Ascending aorta (tissue), 2 donors: Measurements from ENCODE around the gene SNCAIP. TPM values are rescaled to one million over a fixed set of nuclear protein-coding genes. Genes with fewer than 3 reads are reported as not detected.

Source experiments
- DNase-seq, 2 donors: peaks; one replicate each; pipeline ENCODE4 v3.0.0-alpha.2; 2019; ENCODE audit warnings: low spot score in 2 of 2
- H3K27ac ChIP-seq, 2 donors: fragments of 200-600 bp; sonication (generic); one replicate each; pipeline ENCODE4 v1.5.1; 2016 to 2017; ENCODE audit warnings: mild to moderate bottlenecking in 1 of 2
- H3K27me3 ChIP-seq: fragments of 200-600 bp; sonication (generic); one replicate; pipeline ENCODE4 v1.5.1; 2017
- H3K36me3 ChIP-seq, 2 donors: fragments of 200-600 bp; sonication (generic); one replicate each; pipeline ENCODE4 v1.5.1; 2016
- H3K4me1 ChIP-seq, 2 donors: fragments of 200-600 bp; sonication (generic); one replicate each; pipeline ENCODE4 v1.5.1; 2016 to 2017; ENCODE audit warnings: mild to moderate bottlenecking in 1 of 2
- H3K4me3 ChIP-seq, 2 donors: fragments of 200-600 bp; sonication (generic); one replicate each; pipeline ENCODE4 v1.5.1; 2016 to 2017; ENCODE audit warnings: mild to moderate bottlenecking in 1 of 2
- H3K9me3 ChIP-seq, 2 donors: fragments of 200-600 bp; sonication (generic); one replicate each; pipeline ENCODE4 v1.5.1; 2016
- intact Hi-C: fragments of 100-400 bp; cut with DNase I; formaldehyde crosslinking; loops from one replicate; pipeline ENCODE4 v1.15.1; 2023
- total RNA-seq: library from RNA; depleted of rRNA; stranded (reverse); fragments of >200 nt; gene quantifications from one replicate; pipeline ENCODE4 v1.1.0, GENCODE V29; 2016
- TF ChIP-seq, protein P1 (sequence below), 3 experiments: fragments of 200-600 bp in 2 of 3; fragments of 450-650 bp in 1 of 3; sonication (generic) in 2 of 3; IDR thresholded peaks; one replicate each; pipeline ENCODE4 v1.5.1; 2016 to 2019; ENCODE audit warnings: antibody characterized with exemption in 3 of 3, mild to moderate bottlenecking in 1 of 3, moderate library complexity in 1 of 3

SNCAIP gene
- total RNA-seq, 1 donor from 2014 or later = 2.9 TPM

DNA sequence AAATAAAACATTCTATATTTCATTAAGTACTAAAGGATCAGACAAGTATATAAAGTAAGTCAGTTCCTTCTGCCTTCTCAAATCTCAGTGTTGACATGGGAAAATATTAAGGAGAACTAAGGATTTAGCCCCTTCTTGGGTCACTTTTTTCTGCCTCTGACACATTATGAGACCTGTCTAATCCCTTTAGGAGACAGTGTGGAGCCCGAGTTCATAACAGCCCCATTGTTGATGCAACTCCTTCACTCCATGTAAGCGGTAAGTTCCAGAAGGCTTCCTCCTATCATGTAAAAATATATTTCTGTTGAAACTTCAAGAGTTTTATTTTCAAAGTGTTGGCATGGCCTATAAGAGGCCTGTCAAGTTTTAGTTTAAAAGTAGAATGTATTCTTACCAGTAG, 152.2 kb downstream of the SNCAIP start:
- intact Hi-C loops = no loop called here
- no peaks in the 10 kb centered on the region for H3K9me3 ChIP-seq

DNA sequence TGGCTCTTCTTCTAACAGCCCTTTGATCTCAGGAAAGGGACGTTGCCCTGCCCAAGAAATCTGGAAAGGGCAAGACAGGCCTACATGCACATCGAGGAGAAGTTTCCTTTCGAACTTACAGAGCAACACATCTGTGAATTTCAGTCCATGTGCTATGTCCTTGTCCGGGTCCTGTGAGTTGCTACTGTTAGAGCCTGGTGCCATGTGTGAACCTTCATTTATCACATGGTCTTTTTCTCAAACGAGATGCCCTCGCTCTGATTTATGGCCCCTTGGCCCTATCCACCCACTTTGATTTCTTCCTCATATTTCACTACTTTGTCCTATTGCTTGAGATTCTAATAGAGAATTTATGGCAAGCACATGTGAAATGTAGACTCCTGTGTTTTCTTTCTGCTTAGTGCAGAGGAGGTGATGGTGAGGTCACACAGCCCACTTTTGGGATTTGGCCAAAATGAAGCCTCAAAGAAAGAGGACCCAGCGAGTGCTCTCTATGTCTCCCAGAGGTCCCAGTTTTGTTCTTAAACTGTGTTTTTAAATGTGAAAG, 153.1 kb downstream of the SNCAIP start:
- Histone ChIP-seq H3K36me3 (no peaks in the 10 kb centered on the region), H3K27ac (no peak overlapping the region), H3K9me3 (no peaks in the 10 kb centered on the region), H3K27me3 (no peaks in the 10 kb centered on the region), H3K4me3 (no peak overlapping the region), H3K4me1 (no peaks in the 10 kb centered on the region)
- DNase-seq = no peak
- intact Hi-C loops = no loop called here
- TF ChIP-seq, protein P1, sequence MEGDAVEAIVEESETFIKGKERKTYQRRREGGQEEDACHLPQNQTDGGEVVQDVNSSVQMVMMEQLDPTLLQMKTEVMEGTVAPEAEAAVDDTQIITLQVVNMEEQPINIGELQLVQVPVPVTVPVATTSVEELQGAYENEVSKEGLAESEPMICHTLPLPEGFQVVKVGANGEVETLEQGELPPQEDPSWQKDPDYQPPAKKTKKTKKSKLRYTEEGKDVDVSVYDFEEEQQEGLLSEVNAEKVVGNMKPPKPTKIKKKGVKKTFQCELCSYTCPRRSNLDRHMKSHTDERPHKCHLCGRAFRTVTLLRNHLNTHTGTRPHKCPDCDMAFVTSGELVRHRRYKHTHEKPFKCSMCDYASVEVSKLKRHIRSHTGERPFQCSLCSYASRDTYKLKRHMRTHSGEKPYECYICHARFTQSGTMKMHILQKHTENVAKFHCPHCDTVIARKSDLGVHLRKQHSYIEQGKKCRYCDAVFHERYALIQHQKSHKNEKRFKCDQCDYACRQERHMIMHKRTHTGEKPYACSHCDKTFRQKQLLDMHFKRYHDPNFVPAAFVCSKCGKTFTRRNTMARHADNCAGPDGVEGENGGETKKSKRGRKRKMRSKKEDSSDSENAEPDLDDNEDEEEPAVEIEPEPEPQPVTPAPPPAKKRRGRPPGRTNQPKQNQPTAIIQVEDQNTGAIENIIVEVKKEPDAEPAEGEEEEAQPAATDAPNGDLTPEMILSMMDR (IDR thresholded peaks at IDR 0.05) = no peak

More for the DNA sequence above, 152.2 kb downstream of the SNCAIP start:
- no peak for DNase-seq
- no peaks in the 10 kb centered on the region for H3K4me1 ChIP-seq
- no peaks in the 10 kb centered on the region for H3K36me3 ChIP-seq
- TF ChIP-seq, protein P1 (IDR thresholded peaks at IDR 0.05) = no peak
- no peak overlapping the region for H3K27ac ChIP-seq
- no peak overlapping the region for H3K4me3 ChIP-seq
- no peaks in the 10 kb centered on the region for H3K27me3 ChIP-seq

DNA sequence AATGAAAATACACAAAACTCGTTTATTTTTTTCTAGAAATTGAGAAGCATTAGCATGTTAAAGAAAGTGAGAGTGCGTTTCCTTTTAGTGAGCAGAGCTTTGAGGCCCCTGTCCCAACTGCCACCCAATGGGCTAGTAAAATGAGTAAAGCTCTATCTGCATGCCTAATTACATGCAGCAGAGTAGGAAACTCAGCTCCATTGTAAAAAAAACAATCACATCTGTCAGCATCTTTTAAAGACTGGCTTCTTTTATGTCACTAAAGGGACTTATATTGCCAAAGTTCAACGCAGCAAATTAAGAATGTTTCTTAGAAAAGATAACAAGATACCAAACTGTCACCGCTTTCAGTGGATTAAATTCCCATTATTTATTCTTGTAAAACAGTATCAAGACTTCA, 154.0 kb downstream of the SNCAIP start:
- Histone ChIP-seq H3K27ac (no peak overlapping the region), H3K9me3 (no peaks in the 10 kb centered on the region), H3K36me3 (no peaks in the 10 kb centered on the region), H3K4me3 (no peak overlapping the region), H3K27me3 (no peaks in the 10 kb centered on the region), H3K4me1 (no peaks in the 10 kb centered on the region)
- intact Hi-C loops = no loop called here
- TF ChIP-seq, protein P1 (IDR thresholded peaks at IDR 0.05) = no peak
- no peak for DNase-seq

DNA sequence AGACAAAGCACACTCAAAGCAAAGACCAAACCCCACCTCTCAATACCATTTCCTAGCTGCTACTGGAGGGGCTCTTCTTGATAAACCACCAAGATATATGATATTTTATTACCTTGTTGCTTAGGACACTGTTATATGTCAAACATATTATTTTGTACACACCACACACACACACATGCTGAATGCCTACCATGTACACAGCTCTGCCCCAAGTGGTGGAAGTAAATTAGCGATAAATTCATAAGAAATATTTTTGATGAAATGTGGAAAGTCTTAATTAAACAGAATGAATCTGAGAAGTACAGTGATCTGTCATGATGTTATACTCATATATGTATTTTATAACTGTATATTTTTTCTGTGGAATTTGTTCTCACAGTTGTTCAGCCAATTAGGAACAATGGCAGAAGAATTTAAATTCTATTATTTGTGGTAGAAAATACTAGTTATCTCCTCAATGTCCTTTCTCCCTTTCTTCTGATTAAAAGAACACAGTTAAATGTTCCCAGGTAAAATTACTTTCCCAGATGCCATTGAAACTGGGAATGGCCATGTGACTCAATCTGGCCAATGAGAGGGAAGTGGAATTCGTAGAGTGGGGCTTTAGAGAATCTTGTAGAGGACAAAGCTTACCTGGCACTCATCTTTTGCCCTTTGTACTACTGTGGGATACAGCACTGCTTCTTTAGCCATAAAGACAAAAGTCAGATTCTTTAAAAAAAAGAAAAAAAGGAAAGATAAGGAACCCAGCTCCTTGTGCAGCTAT, 156.5 kb downstream of the SNCAIP start:
- intact Hi-C loops = no loop called here
- TF ChIP-seq, protein P1 (IDR thresholded peaks at IDR 0.05) = no peak
- no peak for DNase-seq

DNA sequence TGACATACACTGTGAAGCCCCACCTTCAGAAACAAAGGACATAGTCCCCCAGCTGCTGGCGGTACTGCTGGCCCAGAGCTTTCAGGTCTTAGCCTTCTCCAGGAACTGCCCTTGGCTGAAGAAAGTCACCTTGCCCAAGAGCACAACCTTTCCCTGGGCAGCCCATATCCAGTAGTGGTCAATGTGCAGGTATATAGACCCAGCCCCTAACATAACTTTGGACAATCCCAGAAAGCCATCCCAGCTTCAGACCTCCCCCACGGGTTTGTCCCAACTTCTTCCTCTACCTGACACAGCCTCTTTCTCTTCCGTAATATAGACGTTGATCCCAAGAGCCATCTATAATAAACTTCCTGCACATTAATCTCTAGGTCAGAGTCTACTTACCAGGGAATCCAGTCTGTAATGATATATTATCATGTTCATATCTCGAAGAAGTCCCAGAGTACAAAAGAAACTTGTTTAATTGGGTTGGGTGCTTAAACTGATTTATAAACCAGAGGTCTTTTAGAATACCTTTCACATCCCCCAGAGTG, 157.4 kb downstream of the SNCAIP start:
- intact Hi-C loops = no loop called here
- DNase-seq = no peak
- Histone ChIP-seq H3K4me1 (no peaks in the 10 kb centered on the region), H3K27ac (no peak overlapping the region), H3K4me3 (no peak overlapping the region), H3K36me3 (no peaks in the 10 kb centered on the region), H3K27me3 (no peaks in the 10 kb centered on the region), H3K9me3 (no peaks in the 10 kb centered on the region)
- TF ChIP-seq, protein P1 (IDR thresholded peaks at IDR 0.05) = no peak

More for the DNA sequence above, 156.5 kb downstream of the SNCAIP start:
- no peaks in the 10 kb centered on the region for H3K36me3 ChIP-seq
- no peaks in the 10 kb centered on the region for H3K27me3 ChIP-seq
- H3K4me3 ChIP-seq = no peak overlapping the region
- H3K9me3 ChIP-seq = no peaks in the 10 kb centered on the region
- H3K4me1 ChIP-seq = no peaks in the 10 kb centered on the region
- H3K27ac ChIP-seq = no peak overlapping the region
